ENCODE results near the gene MYO7B. TPM values are rescaled to one million over a fixed set of nuclear protein-coding genes. Genes with fewer than 3 reads are reported as not detected.

The MYO7B gene
- polyA plus RNA-seq, 6 donors from 2014 or later: 1.7 to 44.3 (median 12.0) TPM

- no peaks in the 10 kb centered on the region for H3K36me3 Mint-ChIP-seq
- peaks cover 23 to 54% (median 36%) of the 10 kb centered on the region in 3 donors for H3K27me3 Mint-ChIP-seq
- no peaks in the 10 kb centered on the region for H3K9me3 Mint-ChIP-seq
- peaks cover 19 to 44% (median 21%) of the 10 kb centered on the region in 3 donors for H3K4me1 Mint-ChIP-seq
- ATAC-seq (ENCODE audit: low read depth in 2 of 2): no peak
- DNase-seq: no peak
- no peak overlapping the region for H3K27ac Mint-ChIP-seq
- H3K4me3 Mint-ChIP-seq: no peak overlapping the region
Measured at GRCh38 chr2:127678531-127678930, 143.0 kb downstream of the MYO7B start.

DNA sequence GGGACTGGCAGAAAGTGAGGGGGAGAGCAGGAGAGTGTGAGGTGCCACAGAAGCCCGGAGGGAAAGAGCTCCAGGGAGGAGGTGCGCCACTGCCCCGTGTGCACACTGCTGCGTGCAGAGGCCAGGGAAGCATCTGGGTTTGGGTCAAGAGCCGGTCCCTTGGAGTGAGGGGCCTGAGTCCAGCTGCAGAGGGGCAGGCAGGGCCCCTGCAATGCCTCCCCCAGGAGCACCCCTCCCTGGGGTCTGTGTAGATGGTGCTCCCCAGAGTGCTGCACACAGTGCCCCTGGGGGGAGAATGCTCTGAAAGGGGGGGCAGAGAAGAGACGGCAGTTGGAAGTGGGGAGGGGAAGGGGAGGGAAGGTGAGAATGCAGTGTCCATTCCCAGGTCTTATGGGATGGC is 143.5 kb downstream of the MYO7B start:
- Mint-ChIP-seq H3K9me3 (no peaks in the 10 kb centered on the region), H3K4me3 (no peak overlapping the region), H3K27ac (no peak overlapping the region), H3K36me3 (no peaks in the 10 kb centered on the region), H3K27me3 (peaks cover 20 to 50% (median 31%) of the 10 kb centered on the region in 3 donors), H3K4me1 (peaks cover 19 to 40% (median 20%) of the 10 kb centered on the region in 3 donors)
- no peak for DNase-seq
- ATAC-seq (ENCODE audit: low read depth in 2 of 2): no peak

- H3K27me3 Mint-ChIP-seq: peaks cover 20 to 43% (median 25%) of the 10 kb centered on the region in 3 donors
- H3K4me1 Mint-ChIP-seq: peaks cover 15 to 35% (median 15%) of the 10 kb centered on the region in 3 donors
- no peak overlapping the region for H3K4me3 Mint-ChIP-seq
- no peaks in the 10 kb centered on the region for H3K36me3 Mint-ChIP-seq
- DNase-seq (no peak), ATAC-seq (ENCODE audit: low read depth in 2 of 2) (peak in 1 of 2 donors; percentile 56)
- no peaks in the 10 kb centered on the region for H3K9me3 Mint-ChIP-seq
- H3K27ac Mint-ChIP-seq: no peak overlapping the region
Measured at GRCh38 chr2:127679680-127680361, 144.3 kb downstream of the MYO7B start.

DNA sequence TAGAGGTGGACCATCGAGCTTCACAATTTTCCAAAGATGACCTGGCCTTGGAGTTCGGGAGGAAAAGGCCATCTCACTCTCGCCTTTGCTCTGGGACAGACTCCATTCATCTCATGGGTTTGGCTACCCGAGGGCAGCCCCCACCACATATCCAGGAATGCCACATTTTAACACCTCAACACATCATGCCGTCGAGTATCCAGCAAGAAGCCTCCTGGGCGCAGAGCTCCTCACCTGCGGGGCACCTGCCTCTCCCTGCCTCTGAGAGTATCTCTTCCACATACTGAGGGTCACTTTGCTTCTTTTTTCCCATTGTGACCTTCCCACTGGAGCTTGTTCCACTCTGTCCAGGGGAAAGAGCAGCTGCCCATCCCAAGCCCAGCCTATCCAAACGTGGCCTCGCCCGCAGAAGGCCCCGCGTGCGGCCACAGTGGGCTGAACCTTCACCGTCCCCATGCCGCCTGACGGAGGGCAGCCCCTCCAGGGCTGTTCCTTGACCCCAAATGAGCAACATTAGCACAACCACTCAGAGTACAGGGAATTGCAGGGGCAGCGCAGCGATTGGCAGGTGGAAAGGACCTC is 145.3 kb downstream of the MYO7B start:
- H3K36me3 Mint-ChIP-seq: no peaks in the 10 kb centered on the region
- no peak overlapping the region for H3K27ac Mint-ChIP-seq
- no peak for DNase-seq
- peaks cover 18 to 40% (median 25%) of the 10 kb centered on the region in 3 donors for H3K27me3 Mint-ChIP-seq
- H3K4me1 Mint-ChIP-seq: peaks cover 13 to 31% (median 15%) of the 10 kb centered on the region in 3 donors
- peak overlapping the region in 5 of 8 donors; percentile 26 to 81 (median 65) for H3K4me3 Mint-ChIP-seq
- no peaks in the 10 kb centered on the region for H3K9me3 Mint-ChIP-seq
- no peak for ATAC-seq (ENCODE audit: low read depth in 2 of 2)

GRCh38 chr2:127681288-127681804 is 145.9 kb downstream of the MYO7B start:
- no peak for DNase-seq
- no peaks in the 10 kb centered on the region for H3K9me3 Mint-ChIP-seq
- peak; percentile 41 to 56 for ATAC-seq (ENCODE audit: low read depth in 2 of 2)
- H3K4me3 Mint-ChIP-seq: peak overlapping the region in 6 of 8 donors; percentile 15 to 81 (median 60)
- peaks cover 9 to 28% (median 15%) of the 10 kb centered on the region in 3 donors for H3K4me1 Mint-ChIP-seq
- H3K27me3 Mint-ChIP-seq: peaks cover 15 to 34% (median 25%) of the 10 kb centered on the region in 3 donors
- peak overlapping the region in 1 of 6 donors; percentile 47 for H3K27ac Mint-ChIP-seq
- H3K36me3 Mint-ChIP-seq: no peaks in the 10 kb centered on the region

- ATAC-seq (ENCODE audit: low read depth in 2 of 2) (no peak), DNase-seq (no peak)
- H3K9me3 Mint-ChIP-seq: no peaks in the 10 kb centered on the region
- no peak overlapping the region for H3K27ac Mint-ChIP-seq
- no peaks in the 10 kb centered on the region for H3K36me3 Mint-ChIP-seq
- peak overlapping the region in 3 of 8 donors; percentile 7 to 74 (median 60) for H3K4me3 Mint-ChIP-seq
- peaks cover 10 to 25% (median 19%) of the 10 kb centered on the region in 3 donors for H3K27me3 Mint-ChIP-seq
- peaks cover 9 to 28% (median 15%) of the 10 kb centered on the region in 3 donors for H3K4me1 Mint-ChIP-seq
Measured at GRCh38 chr2:127681976-127682857, 146.7 kb downstream of the MYO7B start.

GRCh38 chr2:127683056-127683455 is 147.6 kb downstream of the MYO7B start:
- Mint-ChIP-seq H3K27ac (no peak overlapping the region), H3K4me1 (peaks cover 9 to 25% (median 13%) of the 10 kb centered on the region in 3 donors), H3K4me3 (no peak overlapping the region), H3K36me3 (no peaks in the 10 kb centered on the region), H3K27me3 (peaks cover 5 to 20% (median 11%) of the 10 kb centered on the region in 3 donors), H3K9me3 (peaks cover 0 to 6% (median 2%) of the 10 kb centered on the region in 7 donors)
- ATAC-seq (ENCODE audit: low read depth in 2 of 2) (no peak), DNase-seq (no peak)

- H3K9me3 Mint-ChIP-seq: peaks cover 0 to 12% (median 7%) of the 10 kb centered on the region in 7 donors
- peak overlapping the region in 1 of 8 donors; percentile 16 for H3K4me3 Mint-ChIP-seq
- H3K36me3 Mint-ChIP-seq: peaks cover 0 to 4% of the 10 kb centered on the region in 2 donors
- H3K4me1 Mint-ChIP-seq: peaks cover 6 to 18% (median 9%) of the 10 kb centered on the region in 3 donors
- H3K27ac Mint-ChIP-seq: no peak overlapping the region
- peaks cover 4 to 13% (median 4%) of the 10 kb centered on the region in 3 donors for H3K27me3 Mint-ChIP-seq
- ATAC-seq (ENCODE audit: low read depth in 2 of 2) (no peak), DNase-seq (no peak)
Measured at GRCh38 chr2:127683757-127684156, 148.3 kb downstream of the MYO7B start.

GRCh38 chr2:127685410-127686080 is 150.1 kb downstream of the MYO7B start:
- H3K27me3 Mint-ChIP-seq: peaks cover 0 to 8% (median 2%) of the 10 kb centered on the region in 3 donors
- peak overlapping the region in 1 of 6 donors; percentile 3 for H3K27ac Mint-ChIP-seq
- H3K36me3 Mint-ChIP-seq: peaks cover 0 to 10% of the 10 kb centered on the region in 2 donors
- peaks cover 4 to 16% (median 5%) of the 10 kb centered on the region in 3 donors for H3K4me1 Mint-ChIP-seq
- no peak for ATAC-seq (ENCODE audit: low read depth in 2 of 2)
- no peak overlapping the region for H3K4me3 Mint-ChIP-seq
- H3K9me3 Mint-ChIP-seq: peaks cover 0 to 24% (median 15%) of the 10 kb centered on the region in 7 donors
- DNase-seq: no peak

Other genes with a start within 250 kb of the MYO7B start
- 10 to 100 TPM; 19.0 to 32.5 (median 23.6) TPM for gene ERCC3, start 241.5 kb upstream of the MYO7B start, polyA plus RNA-seq (ENCODE audit: low read depth in 6 of 6)
- 100 to 1,000 TPM in 1 of 6 donors, 10 to 100 TPM in 5; 67.2 to 101 (median 73.2) TPM for gene MAP3K2, start 147.7 kb upstream of the MYO7B start, polyA plus RNA-seq (ENCODE audit: low read depth in 6 of 6)
- under 1 TPM in 1 of 6 donors, not detected in 5; 0.53 TPM for gene PROC, start 117.3 kb upstream of the MYO7B start, polyA plus RNA-seq (ENCODE audit: low read depth in 6 of 6)
- 10 to 100 TPM in 5 of 6 donors, 1 to 10 TPM in 1; 5.3 to 43.9 (median 19.1) TPM for gene IWS1, start 9.2 kb upstream of the MYO7B start, polyA plus RNA-seq (ENCODE audit: low read depth in 6 of 6)
- gene GPR17, start 110.5 kb downstream of the MYO7B start, polyA plus RNA-seq (ENCODE audit: low read depth in 6 of 6): not detected
- 10 to 100 TPM; 11.2 to 60.4 (median 27.7) TPM for gene LIMS2, start 139.8 kb downstream of the MYO7B start, polyA plus RNA-seq (ENCODE audit: low read depth in 6 of 6)
- 1 to 10 TPM in 3 of 6 donors, under 1 TPM in 2, not detected in 1; 0.28 to 3.0 (median 2.8) TPM for gene SFT2D3, start 165.8 kb downstream of the MYO7B start, polyA plus RNA-seq (ENCODE audit: low read depth in 6 of 6)

All from naive B cell (primary cell).